ENCODE measurements around the gene ACTG2. TPM values are rescaled to one million over a fixed set of nuclear protein-coding genes. Genes with fewer than 3 reads are reported as not detected.

ACTG2 gene
- total RNA-seq, 3 donors from 2014 or later = 3.8 to 108 (median 54.6) TPM

- intact Hi-C loops (cut with DNase I; ENCODE audit: low total_unique reads) = no loop called here
- Histone ChIP-seq H3K9me3 (no peaks in the 10 kb centered on the region), H3K4me3 (no peak overlapping the region), H3K4me1 (no peaks in the 10 kb centered on the region), H3K27me3 (no peaks in the 10 kb centered on the region), H3K27ac (no peak overlapping the region), H3K36me3 (peaks cover 4% of the 10 kb centered on the region)
- DNase-seq (ENCODE audit: low spot score in 2 of 2) = no peak
- no peak for TF ChIP-seq POLR2A (IDR thresholded peaks at IDR 0.05)
- TF ChIP-seq CTCF (IDR thresholded peaks at IDR 0.05) = no peak
- TF ChIP-seq POLR2AphosphoS5 (IDR thresholded peaks at IDR 0.05) = no peak
Observed at GRCh38 chr2:73956218-73956865, 63.5 kb downstream of the ACTG2 start.

DNA sequence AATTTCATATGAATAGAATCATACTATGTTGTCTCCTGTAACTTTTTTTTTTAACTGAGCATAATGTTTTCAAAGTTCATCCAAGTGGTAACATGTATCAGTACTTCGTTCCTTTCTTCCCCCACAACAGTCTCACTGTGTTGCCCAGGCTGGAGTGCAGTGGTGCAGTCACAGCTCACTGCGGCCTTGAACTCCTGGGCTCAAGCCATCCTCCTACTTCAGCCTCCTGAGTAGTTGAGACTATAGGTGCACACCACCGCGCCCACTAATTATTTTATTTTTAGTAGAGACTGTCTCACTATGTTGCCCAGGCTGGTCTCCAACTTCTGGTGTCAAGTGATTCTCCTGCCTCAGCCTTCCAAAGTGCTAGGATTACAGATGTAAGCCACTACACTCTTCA is 68.5 kb downstream of the ACTG2 start:
- Histone ChIP-seq H3K4me3 (no peak overlapping the region), H3K4me1 (no peaks in the 10 kb centered on the region), H3K27me3 (no peaks in the 10 kb centered on the region), H3K27ac (no peak overlapping the region), H3K9me3 (no peaks in the 10 kb centered on the region), H3K36me3 (no peaks in the 10 kb centered on the region)
- TF ChIP-seq CTCF (IDR thresholded peaks at IDR 0.05) (no peak), POLR2AphosphoS5 (IDR thresholded peaks at IDR 0.05) (no peak), POLR2A (IDR thresholded peaks at IDR 0.05) (no peak)
- no peak for DNase-seq (ENCODE audit: low spot score in 2 of 2)
- intact Hi-C loops (cut with DNase I; ENCODE audit: low total_unique reads) = no loop called here

- no peak for DNase-seq (ENCODE audit: low spot score in 2 of 2)
- intact Hi-C loops (cut with DNase I; ENCODE audit: low total_unique reads) = no loop called here
- Histone ChIP-seq H3K36me3 (no peaks in the 10 kb centered on the region), H3K27ac (no peak overlapping the region), H3K27me3 (no peaks in the 10 kb centered on the region), H3K4me3 (no peak overlapping the region), H3K4me1 (no peaks in the 10 kb centered on the region), H3K9me3 (no peaks in the 10 kb centered on the region)
- TF ChIP-seq POLR2AphosphoS5 (IDR thresholded peaks at IDR 0.05) (no peak), CTCF (IDR thresholded peaks at IDR 0.05) (no peak), POLR2A (IDR thresholded peaks at IDR 0.05) (no peak)
Observed at GRCh38 chr2:73961823-73962615, 69.2 kb downstream of the ACTG2 start.

- DNase-seq (ENCODE audit: low spot score in 2 of 2) = no peak
- Histone ChIP-seq H3K36me3 (no peaks in the 10 kb centered on the region), H3K9me3 (no peaks in the 10 kb centered on the region), H3K27ac (no peak overlapping the region), H3K4me1 (no peaks in the 10 kb centered on the region), H3K27me3 (no peaks in the 10 kb centered on the region), H3K4me3 (no peak overlapping the region)
- intact Hi-C loops (cut with DNase I; ENCODE audit: low total_unique reads) = no loop called here
- no peak for TF ChIP-seq POLR2A (IDR thresholded peaks at IDR 0.05)
- TF ChIP-seq CTCF (IDR thresholded peaks at IDR 0.05) = no peak
- no peak for TF ChIP-seq POLR2AphosphoS5 (IDR thresholded peaks at IDR 0.05)
Observed at GRCh38 chr2:73962798-73963197, 70.0 kb downstream of the ACTG2 start.

DNA sequence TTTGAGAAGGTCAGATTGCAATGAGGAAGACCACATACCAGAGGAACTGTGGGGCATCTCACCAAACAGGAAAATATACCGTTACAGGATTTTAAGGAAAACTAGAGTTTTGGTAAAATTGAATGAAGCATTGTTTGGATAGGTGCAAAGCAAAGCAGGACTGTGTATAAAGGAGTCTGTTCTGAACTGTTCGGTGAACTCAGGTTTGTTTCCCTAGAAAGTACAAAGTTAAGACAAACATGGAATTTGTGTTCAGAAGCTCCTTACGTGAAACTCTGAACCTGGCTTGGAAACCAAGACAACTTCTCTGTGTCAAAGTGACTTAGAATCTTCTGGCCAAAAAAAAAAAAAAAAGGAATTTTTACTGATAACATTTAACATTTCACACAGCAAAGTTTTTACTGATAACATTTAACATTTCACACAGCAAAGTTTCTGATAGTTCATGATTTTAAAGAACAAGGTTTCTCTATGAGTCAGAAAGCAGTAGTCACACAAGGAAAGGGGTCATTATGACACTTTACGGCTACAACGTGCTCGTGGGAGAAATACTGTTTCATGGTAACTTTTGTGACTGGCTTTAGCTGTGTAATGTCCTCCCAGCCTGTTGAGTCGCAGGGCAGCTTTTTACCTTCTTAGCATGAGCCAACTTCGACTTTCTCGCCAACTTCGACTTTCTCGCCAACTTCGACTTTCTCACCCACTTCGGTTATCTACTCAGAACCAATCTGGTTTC is 70.7 kb downstream of the ACTG2 start:
- DNase-seq (ENCODE audit: low spot score in 2 of 2) = no peak
- no peaks in the 10 kb centered on the region for H3K36me3 ChIP-seq
- H3K27ac ChIP-seq = no peak overlapping the region
- H3K9me3 ChIP-seq = no peaks in the 10 kb centered on the region
- intact Hi-C loops (cut with DNase I; ENCODE audit: low total_unique reads) = no loop called here
- no peaks in the 10 kb centered on the region for H3K4me1 ChIP-seq
- TF ChIP-seq POLR2A (IDR thresholded peaks at IDR 0.05) = no peak
- TF ChIP-seq CTCF (IDR thresholded peaks at IDR 0.05) = no peak
- no peak for TF ChIP-seq POLR2AphosphoS5 (IDR thresholded peaks at IDR 0.05)
- no peak overlapping the region for H3K4me3 ChIP-seq
- no peaks in the 10 kb centered on the region for H3K27me3 ChIP-seq

Data from breast epithelium (tissue), 4 donors.